Raji (cell line): ENCODE results near the gene YDJC.

ENCODE experiments used
- POLR2A ChIP-seq: IDR thresholded peaks from 2 replicates; pipeline ENCODE4 v1.6.1; 2011; ENCODE audit warnings: low read depth, low read length, control low read depth; ENCODE audit not compliant: insufficient read depth

The YDJC gene

GRCh38 chr22:21624880-21625791 lies 4.7 kb downstream of the YDJC start:
- peak; percentile 53 for TF ChIP-seq POLR2A

- TF ChIP-seq POLR2A, result no peak
Observed at GRCh38 chr22:21624120-21624879, 5.5 kb downstream of the YDJC start.

- TF ChIP-seq POLR2A, result no peak
Observed at GRCh38 chr22:21623648-21623970, 6.2 kb downstream of the YDJC start.

- no peak for TF ChIP-seq POLR2A
Observed at GRCh38 chr22:21622919-21623647, 6.7 kb downstream of the YDJC start.

GRCh38 chr22:21622011-21622918 lies 7.6 kb downstream of the YDJC start:
- no peak for TF ChIP-seq POLR2A

GRCh38 chr22:21621025-21621424 lies 8.8 kb downstream of the YDJC start:
- no peak for TF ChIP-seq POLR2A

- no peak for TF ChIP-seq POLR2A
Observed at GRCh38 chr22:21615731-21616130, 14.1 kb downstream of the YDJC start.

GRCh38 chr22:21613553-21614233 lies 16.1 kb downstream of the YDJC start:
- TF ChIP-seq POLR2A, result no peak

- TF ChIP-seq POLR2A, result no peak
Observed at GRCh38 chr22:21612858-21613257, 17.0 kb downstream of the YDJC start.

GRCh38 chr22:21611210-21611977 lies 18.4 kb downstream of the YDJC start:
- no peak for TF ChIP-seq POLR2A

GRCh38 chr22:21606775-21607174 lies 23.0 kb downstream of the YDJC start:
- no peak for TF ChIP-seq POLR2A

- no peak for TF ChIP-seq POLR2A
Observed at GRCh38 chr22:21605887-21606564, 23.8 kb downstream of the YDJC start.

GRCh38 chr22:21603973-21604372 lies 25.8 kb downstream of the YDJC start:
- TF ChIP-seq POLR2A, result no peak
